LHCN-M2 (cell line): ENCODE data around the gene HSPB9. TPM values are rescaled to one million over a fixed set of nuclear protein-coding genes. Genes with fewer than 3 reads are reported as not detected.

Experiments used
- DNase-seq: peaks from one replicate; pipeline ENCODE4 v3.0.0-alpha.2; 2012; ENCODE audit warnings: low read depth
- polyA plus RNA-seq: library from polyadenylated mRNA; unstranded; fragments of >200 nt; gene quantifications from one replicate; pipeline ENCODE4 v1.2.1, GENCODE V29; 2012; ENCODE audit warnings: missing spikeins
- total RNA-seq: library from RNA; depleted of rRNA; stranded (reverse); fragments of >200 nt; gene quantifications from 2 replicates; pipeline ENCODE4 v1.2.3, GENCODE V29; 2014; rRNA removed

HSPB9 gene, protein sequence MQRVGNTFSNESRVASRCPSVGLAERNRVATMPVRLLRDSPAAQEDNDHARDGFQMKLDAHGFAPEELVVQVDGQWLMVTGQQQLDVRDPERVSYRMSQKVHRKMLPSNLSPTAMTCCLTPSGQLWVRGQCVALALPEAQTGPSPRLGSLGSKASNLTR
- total RNA-seq = not detected in 2 replicates
- 0.13 TPM for polyA plus RNA-seq

DNA sequence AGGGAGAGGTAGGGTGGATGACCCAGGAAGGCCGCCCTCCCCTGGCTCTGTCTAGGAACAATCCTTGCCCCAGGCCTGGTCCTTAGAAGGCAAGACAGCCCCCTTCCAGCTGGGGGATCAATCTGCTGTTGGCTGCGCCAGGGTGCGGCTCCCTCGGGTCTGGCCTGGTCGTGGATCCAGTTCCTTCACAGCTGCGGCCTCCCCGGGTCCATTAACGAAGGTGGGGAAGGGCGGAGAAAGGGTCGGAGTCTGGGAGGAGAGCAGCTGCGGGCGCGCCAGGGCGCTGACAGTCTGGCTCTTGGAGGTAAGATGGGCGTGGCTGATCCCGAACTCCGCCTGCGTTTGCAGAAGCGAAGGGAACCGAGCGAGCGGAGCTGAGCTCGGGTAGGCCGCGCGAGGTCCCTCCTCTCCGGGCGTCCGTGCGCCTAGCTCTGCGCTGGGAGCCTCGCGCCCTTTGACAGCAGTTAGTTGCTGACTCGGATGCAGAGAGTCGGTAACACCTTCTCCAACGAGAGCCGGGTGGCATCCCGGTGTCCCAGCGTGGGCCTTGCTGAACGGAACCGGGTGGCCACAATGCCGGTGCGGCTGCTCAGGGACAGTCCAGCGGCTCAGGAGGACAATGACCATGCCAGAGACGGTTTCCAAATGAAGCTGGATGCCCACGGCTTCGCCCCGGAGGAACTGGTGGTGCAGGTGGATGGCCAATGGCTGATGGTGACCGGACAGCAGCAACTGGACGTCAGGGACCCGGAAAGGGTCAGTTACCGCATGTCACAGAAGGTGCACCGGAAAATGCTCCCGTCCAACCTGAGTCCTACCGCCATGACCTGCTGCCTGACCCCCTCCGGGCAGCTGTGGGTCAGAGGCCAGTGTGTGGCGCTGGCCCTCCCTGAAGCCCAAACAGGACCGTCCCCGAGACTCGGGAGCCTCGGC lies at the start of gene HSPB9:
Gene HSPB9, plus strand, starts transcription at position 434 of the 933 bp plus-strand sequence. Its CDS starts 47 bp downstream, at position 481.
- DNase-seq = no peak

DNA sequence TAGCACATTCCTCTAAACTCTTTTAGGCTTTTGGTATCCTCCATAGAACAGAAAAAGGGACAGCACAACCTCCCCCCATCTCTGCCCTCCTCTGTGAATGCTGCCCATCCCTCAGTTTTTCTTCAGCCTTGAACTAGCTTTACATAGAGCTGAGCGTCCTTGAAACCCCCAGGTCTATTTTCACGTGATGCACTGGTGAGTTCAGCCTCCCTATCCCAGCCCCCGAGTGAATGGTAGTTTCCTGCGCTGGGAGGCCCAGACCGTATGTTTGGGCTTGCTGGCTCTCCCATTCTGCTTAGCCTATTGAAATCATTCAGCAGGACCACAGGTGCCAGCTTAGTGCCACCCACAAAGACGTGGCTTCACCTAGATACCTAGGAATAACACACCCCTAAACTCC lies 46.8 kb upstream of the HSPB9 start:
- DNase-seq = no peak

DNA sequence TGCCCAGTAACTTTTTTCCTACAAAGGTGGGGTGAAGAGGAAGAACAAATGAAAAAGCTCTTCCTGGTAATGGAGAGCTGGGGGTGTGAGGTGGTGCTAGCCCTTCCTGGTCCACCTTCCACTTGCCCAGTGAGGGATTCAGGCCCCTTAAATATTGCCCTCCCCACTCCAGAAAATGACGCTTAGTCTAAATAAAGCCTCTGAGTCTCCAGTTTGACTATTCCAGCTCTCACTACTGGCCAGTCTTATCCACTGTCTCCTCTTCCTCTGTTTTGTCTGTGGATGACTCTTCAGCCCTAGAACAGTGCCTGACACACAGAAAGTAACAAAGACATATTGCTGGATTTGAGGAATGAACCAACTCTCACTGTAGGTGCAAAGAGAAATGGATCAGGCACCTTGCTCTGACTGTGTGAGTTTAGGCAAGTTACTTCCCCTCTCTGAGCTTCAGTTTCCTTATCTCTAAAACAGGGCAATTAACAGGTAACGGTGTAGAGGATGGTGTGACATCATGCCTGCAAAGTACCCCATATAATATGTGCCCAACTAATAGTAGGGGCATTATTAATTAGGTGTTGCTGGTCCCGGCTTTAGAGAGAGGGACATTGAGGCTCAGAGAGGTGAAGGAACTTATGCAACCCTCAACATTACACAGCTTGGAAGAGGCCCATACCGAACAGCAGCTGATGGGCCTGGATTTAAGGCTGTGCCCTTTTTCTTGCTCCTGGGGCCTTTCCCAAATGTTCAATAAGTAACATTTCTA lies 45.6 kb upstream of the HSPB9 start:
- DNase-seq = no peak

DNA sequence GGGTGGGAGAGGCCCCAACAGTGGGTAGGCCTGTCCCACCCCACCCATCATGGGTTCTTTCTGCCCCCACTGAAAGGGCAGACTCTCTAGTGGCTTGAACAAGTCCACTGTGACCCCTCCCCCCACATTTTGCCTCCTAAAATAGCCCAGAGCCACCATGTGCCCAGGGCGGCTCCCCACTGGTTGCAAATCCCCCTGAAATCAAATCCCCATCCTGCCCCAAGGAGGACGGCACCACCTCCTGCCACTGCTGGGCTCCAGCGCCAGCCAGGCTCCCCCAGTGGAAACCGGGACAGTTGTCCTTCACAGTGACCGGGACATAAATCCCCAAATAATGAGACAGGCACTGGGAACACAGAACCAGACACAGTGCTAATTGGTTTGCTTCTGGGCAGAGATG lies 44.8 kb upstream of the HSPB9 start:
- DNase-seq = no peak

DNA sequence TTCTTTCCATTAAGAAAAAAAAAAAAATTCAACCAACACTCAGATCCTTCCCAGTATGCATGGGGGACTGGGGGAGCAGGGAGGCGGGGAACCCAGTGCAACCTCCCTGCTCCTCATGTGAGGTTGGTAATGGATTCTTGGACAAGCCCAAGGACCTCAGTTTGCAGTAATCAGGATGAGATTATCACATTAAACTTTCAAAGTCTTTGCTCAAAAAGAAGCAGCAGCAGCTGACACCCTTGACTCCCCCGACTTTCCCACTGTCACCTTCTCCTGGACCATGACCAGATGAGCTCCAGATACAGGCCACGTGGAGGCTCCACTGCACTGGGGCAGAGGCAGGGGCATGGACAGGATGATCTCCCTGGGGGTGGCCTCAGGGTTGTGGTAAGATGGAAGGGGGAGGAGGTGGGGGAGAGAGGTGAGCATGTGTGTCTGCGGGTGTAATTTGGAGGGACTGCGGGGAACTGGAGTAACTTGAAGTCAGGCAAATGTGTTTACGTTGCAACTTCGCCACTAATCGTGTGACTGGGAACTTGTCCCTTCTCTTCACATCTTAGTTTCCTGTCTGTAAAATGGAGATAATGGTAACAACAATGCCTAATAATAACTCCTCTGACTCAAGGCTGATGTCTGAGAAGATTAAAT lies 44.1 kb upstream of the HSPB9 start:
- DNase-seq = no peak

DNA sequence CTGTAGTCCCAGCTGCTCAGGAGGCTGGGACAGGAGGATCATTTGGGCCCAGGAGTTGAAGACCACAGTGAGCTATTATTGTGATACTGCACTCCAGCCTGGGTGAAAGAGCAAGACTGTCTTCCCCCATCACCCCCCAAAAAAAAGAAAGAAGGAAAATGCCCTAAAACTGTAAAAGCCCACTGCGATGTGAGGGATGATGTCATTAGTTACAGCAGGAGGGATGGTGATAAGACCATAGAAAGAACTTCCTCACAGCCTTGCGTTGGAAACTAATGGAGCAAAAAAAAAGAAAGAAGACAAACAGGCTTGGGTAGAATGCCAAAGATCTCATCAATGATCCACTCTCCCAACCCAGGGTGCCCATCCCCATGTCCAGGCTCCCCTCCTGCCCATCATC lies 43.1 kb upstream of the HSPB9 start:
- DNase-seq = no peak

DNA sequence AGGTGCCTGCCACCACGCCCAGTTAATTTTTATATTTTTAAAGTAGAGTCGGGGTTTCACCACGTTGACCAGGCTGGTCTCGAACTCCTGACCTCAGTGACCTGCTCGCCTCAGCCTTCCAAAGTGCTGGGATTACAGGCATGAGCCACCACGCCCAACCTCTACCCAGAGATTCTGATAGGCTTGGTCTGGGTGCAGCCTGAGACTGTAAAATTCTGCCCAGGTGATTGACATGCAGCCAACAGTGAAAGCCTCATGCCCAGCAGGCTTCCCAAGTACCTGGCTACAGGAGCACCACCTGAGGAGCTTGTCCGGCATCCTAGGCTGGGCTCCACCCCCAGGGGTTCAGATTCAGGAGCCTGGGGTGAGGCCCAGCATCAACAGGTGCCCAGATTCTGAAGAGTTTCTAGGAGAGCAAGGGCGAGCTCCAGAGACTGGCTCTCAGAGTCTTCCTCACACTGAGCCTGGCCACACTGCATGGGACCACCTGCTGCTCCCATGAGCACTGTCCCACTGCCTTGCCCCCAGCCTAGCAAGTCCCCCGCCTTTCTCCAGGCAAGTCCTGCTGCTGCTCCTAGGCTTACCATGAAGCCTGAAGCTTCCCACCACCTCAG lies 41.0 kb upstream of the HSPB9 start:
- no peak for DNase-seq

DNA sequence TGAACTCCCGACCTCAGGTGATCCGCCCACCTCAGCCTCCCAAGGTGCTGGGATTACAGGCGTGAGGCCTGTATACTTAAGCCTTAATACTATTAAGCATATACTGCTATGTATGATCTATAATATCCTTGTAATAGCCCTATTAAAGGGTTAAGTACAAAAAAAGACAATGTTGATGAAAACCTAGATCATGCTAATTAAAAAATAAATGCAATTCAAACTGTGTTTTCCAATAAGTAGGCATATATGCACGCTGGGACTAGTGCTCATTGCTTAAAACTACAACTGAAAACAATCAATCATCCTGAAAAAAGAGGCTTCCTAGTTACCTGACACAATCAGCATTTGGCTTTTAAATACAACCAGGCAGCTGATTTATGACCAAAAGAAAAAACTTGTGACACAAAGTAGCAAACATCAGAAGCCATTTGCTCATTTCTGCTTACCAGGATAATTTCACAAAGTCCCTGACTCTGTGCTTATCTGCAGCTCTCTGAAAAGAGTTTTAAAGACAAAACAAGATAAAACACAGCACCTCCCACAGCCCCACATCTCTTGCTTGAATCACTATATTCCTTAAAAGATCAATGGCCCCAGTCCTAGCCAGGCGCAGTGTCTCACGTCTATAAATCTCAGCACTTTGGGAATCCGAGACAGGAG lies 35.4 kb upstream of the HSPB9 start:
- DNase-seq = no peak

DNA sequence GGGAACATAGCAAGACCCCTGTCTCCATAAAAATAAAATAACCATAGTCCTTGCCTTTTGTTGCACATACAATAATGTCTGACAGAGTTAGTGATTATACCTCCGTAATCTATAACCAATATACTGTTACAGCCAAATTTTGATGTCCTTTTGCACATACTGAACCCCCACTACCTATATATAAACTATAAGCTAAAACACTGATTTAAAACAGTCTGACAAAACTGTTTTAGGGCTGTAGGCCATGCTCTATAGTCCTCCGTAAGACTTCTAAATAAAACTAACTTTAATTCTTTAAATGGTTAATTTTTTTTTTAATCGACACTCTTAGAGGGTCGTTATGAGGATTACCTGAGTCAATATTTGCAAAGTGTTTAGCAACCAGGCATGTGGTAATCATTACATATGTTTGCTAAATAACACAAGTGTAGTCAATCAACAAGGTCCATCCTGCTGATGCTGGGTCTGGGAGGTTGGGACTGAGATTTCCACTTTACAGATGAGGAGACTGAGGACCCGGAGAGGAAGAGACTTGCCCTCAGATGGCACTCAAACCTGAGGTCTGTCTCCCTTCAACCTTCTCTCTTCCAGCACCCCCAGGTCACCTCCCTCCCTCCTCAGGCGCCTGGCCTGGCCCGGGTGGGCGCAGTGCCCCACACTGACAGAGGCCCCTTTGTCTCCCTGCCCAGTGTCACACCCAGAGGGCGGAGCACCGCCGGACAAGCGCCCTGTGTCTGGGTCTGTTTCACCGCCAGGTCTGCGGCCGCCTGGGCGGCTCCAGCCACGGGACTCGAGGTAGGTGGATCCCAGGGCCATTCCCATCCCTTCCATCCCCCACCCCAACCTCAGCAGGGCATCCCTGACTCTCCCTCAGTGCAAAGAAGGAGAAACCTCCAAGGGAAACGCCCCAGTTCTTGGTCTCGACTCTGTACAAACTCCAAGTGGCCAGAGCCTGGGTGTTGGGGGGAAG lies 34.6 kb upstream of the HSPB9 start:
- no peak for DNase-seq

DNA sequence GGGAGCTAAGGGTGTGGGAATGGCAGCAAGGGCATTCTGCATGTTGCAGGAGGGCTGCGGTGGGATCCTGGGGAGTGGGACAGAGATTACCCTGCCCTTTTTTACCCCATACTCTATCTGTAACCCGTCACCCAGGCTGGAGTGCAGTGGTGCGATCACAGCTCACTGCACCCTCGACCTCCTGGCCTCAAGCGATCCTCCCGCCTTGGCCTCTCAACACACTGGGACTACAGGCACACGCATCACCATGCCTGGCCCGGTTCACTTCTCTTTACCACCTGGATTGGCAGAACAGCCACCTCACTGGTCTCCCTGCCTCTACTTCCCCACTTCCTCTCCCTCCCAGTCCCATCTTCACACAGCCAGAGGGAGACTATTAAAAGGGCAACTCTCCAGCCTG lies 33.9 kb upstream of the HSPB9 start:
- no peak for DNase-seq

DNA sequence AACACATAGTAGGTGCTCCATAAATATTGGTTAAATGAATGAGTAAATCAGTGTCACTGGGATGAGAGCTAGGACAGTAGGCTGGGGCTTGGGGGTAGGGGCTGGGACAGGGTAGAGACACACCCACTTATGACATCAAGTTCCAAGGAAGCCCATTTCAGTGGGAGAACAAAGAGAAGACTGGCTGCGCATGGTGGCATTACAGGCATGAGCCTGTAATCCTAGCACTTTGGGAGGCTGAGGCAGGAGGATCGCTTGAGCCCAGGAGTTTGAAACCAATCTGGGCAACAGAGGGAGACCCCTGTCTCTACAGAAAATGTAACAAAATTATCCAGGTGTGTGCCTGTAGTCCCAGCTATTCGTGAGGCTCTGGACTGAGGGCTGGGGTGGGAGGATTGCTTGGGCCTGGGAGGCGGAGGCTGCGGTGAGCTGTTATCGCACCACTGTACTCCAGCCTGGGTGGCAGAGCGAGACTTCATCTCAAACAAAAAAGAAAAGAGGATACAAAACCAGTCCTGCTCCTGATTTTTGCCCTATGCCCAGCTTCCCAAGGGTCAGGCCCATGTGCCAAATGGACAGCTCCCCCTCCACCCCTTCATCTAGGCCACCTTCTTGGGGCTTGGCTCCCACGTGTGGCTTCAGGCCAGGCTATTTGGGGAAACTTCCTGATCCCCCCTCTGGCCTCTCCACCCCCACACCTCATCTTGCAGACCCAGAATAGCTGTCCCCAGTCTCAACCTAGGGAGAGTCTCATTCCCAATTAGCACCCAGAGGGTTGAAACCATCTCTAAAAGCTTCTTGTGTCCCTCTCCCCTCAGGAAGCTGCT lies 31.4 kb upstream of the HSPB9 start:
- DNase-seq = no peak

DNA sequence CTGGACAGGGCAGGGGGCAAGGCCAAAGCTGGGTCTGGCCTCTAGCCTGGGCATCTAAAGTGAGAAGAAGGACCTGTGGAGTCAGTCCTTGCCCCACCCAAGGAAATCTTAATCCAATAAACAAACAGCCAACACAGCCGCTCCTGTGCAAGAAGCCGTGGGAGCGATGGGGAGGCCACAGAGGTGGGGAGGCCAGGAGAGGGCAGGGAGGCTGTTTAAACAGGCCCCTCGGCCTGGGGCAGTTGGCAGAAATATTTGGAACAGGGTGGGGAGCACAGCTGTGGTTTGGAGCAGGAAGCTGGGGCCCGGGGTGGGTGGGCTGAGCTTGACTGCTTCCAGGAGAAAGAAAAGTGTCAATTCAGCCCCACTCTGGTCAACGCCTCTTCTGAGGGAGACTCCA lies 29.7 kb upstream of the HSPB9 start:
- DNase-seq = no peak

DNA sequence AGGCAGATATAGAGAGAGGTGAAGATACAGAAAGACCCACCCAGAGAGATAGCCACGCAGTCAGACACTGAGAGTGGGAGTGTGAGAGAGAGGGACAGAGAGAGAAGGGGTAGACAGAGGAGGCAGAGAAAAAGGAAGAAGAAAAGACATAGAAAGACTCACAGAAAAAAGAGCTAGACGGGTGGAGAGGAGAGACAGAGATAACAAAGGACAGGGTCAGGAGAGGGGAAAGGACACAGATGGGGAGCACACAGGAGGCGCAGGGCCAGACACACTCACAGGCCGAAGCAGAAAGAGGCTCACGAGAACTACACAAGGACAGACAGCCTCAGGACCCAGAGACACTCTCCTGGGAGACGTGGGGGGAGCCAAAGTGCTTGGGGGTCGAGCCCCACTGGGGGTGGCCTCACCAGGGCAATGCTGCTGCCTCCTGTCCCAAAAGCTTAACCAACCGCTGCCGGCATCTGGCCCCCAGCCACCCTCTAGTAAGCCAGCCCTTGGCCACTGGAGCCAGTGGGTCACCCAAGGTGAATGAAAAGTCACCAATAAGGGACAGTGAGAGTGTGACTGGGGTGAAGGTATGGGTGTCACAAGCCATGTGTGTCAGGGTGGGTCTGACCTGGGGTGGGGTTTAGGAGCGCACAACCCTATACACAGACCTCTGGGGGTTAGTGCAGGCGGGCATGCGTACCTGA lies 28.1 kb upstream of the HSPB9 start:
- DNase-seq = no peak

DNA sequence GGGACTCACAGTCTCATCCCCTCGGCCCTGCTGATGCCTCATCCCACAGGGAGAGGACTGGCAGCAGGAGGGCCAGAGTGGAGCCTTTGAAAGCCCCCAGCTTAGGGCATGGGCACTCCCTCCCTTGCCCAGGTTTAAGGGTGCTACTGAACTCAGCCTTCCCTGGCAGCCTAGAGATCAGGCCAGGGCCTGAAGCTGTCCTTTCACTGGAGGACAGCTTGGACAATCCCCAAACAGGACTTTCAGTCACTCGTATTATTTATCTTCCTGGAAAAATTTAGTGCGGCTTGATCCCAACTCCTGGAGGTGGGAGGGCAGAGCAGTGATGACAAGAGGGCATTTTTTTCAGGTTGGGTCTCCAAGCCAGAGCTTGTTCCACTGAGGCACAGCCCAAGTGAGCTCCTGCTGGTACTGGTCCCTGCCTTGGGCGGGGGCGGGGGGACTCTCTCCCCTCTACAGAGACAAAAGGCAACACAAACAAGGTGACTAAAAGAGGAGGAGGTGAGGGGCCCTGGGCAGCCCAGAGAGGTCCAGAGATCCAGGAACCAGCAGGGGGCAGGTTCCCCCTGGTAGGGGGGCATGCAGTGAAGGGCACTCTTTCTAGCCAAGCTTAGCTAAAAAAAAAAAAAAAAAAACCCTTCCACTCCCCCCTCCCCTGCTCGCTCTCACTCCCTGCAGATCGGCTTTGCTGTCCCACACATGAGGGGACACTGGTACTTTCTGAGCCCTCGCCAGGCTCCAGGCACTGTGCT lies 26.1 kb upstream of the HSPB9 start:
- no peak for DNase-seq

DNA sequence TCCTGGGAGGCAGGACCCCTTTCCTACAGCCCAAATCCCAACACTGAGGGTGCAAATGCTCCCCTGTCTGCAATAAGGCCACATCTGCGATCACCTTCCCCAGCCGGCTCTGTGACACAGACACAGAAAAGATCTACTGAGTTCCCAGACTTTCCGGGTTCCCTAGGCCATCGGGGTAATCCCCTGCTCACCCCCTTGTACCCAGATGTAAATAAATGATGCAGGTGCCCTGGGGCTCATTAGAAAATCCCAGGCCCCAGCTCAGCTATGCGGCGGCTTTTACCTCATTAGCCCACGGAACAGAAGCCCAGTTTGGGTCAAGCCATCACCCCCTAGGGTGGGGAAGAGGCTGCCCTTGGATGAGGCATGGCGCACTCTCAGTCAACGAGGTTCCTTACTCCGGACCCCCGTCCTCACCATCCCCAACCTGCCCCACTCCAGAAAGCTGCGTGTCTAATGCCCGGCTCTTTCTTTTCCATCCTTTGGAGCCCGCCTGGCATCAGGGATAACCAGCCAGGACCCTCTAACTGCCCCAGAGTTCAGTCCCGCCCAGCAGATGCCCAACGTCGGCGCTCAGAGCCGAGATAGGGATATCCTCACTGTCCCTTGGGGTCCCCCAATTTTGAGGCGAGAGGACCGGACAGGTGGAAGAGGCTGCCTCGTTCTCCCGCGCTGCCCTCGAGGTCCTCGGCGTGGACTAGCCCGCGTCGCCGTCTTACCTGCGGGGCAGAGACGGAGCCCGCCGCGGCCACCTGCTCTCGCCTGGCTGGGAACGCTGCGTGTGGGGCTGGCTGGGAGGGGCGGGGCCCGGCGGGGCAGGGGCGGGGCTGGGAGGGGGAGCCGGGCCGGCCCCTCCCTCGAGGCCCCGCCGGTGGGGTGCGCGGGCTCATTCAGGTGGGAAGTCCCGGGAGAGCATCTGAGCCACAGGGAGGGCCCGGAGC lies 24.6 kb upstream of the HSPB9 start, which contains the start of gene ZNF385C:
Gene ZNF385C, minus strand, starts transcription at position 783 of the 941 bp plus-strand sequence. CDS start 35,417 bp downstream, outside the sequence.
- DNase-seq = no peak
